ENCODE data around the gene SYNRG. TPM values are rescaled to one million over a fixed set of nuclear protein-coding genes. Genes with fewer than 3 reads are reported as not detected.

Gene SYNRG
- polyA plus RNA-seq, 2 of the 4 experiments (the other 2 are of a cell fraction): 13.1 to 17.4 TPM

DNA sequence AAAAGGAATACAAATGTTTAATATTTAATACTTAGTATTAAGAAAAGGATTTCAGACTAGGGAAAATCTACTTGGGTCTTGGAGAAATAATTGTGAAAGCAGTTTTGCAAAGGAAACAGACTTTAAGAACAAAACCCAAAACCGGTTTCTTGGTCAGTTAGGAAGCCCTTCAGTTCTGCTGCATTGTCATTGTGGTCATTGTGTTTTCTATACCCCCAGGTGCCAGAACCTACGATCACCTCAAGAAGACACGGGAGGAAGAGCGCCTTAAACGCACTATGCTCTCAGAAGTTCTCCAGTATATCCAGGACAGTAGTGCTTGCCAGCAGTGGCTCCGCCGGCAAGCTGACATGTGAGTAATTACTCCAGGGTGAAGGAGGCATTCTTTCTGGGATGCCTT is 139.0 kb downstream of the SYNRG start (continued):
- TF ChIP-seq, protein P1, sequence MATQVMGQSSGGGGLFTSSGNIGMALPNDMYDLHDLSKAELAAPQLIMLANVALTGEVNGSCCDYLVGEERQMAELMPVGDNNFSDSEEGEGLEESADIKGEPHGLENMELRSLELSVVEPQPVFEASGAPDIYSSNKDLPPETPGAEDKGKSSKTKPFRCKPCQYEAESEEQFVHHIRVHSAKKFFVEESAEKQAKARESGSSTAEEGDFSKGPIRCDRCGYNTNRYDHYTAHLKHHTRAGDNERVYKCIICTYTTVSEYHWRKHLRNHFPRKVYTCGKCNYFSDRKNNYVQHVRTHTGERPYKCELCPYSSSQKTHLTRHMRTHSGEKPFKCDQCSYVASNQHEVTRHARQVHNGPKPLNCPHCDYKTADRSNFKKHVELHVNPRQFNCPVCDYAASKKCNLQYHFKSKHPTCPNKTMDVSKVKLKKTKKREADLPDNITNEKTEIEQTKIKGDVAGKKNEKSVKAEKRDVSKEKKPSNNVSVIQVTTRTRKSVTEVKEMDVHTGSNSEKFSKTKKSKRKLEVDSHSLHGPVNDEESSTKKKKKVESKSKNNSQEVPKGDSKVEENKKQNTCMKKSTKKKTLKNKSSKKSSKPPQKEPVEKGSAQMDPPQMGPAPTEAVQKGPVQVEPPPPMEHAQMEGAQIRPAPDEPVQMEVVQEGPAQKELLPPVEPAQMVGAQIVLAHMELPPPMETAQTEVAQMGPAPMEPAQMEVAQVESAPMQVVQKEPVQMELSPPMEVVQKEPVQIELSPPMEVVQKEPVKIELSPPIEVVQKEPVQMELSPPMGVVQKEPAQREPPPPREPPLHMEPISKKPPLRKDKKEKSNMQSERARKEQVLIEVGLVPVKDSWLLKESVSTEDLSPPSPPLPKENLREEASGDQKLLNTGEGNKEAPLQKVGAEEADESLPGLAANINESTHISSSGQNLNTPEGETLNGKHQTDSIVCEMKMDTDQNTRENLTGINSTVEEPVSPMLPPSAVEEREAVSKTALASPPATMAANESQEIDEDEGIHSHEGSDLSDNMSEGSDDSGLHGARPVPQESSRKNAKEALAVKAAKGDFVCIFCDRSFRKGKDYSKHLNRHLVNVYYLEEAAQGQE (IDR thresholded peaks at IDR 0.05): no peak
- no peak for TF ChIP-seq CBX8 (IDR thresholded peaks at IDR 0.05)
- no peak for TF ChIP-seq HOXB13 (CRISPR knock-in tag; IDR thresholded peaks at IDR 0.05; ENCODE audit: low read depth)
- TF ChIP-seq EHF (CRISPR knock-in tag; IDR thresholded peaks at IDR 0.05): no peak
- no peak for TF ChIP-seq RAD21 (conservative IDR thresholded peaks at IDR 0.05 in 1 of 2, IDR thresholded peaks at IDR 0.05 in 1 of 2)

DNA sequence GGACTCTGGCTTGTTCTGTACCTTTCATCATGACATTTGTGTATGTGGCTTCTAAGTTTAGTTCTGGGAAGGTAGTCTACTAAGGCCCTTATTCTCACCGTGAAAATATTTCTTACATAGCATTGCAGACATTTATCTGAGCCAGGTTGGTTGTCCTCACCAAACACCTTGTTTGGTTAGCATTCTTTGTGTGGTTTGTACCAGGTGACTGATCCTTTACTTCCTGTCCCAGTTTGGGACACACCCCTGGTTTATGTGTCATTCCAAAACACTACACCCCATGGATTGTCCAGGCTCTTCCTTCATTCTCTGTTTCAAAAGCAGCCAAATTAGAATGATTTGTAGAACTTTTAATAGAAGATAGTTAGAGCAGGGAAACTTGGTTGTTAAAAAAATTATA is 142.7 kb downstream of the SYNRG start:
- Histone ChIP-seq H3K4me3 (no peak overlapping the region), H3K4me1 (no peaks in the 10 kb centered on the region), H3K4me2 (no peak overlapping the region), H3K27ac (no peak overlapping the region), H3K9me3 (no peaks in the 10 kb centered on the region)
- WGBS (ENCODE audit: missing lambda C conversion rate): 55% methylated on average over 1 of the region's 1 CpG
- ATAC-seq (no peak), DNase-seq (ENCODE audit: low read depth in 1 of 2, low spot score in 1 of 2) (no peak), FAIRE-seq (no peak)
- TF ChIP-seq TP53 (CRISPR knock-in tag; IDR thresholded peaks at IDR 0.05) (no peak), FOXS1 (CRISPR knock-in tag; IDR thresholded peaks at IDR 0.05) (no peak), RNF2 (IDR thresholded peaks at IDR 0.05; ENCODE audit: borderline replicate concordance, low read depth) (no peak), CBX2 (IDR thresholded peaks at IDR 0.05; ENCODE audit: borderline replicate concordance, low read depth) (no peak), CHD2 (IDR thresholded peaks at IDR 0.05; ENCODE audit: low read length, partially characterized antibody) (no peak), KDM1A (IDR thresholded peaks at IDR 0.05; ENCODE audit: low read depth) (no peak), POLR2AphosphoS2 (conservative IDR thresholded peaks at IDR 0.05; ENCODE audit: low read length) (no peak), RCOR1 (IDR thresholded peaks at IDR 0.05; ENCODE audit: low read depth, low read length) (no peak), SMC3 (IDR thresholded peaks at IDR 0.05) (no peak)
- TF ChIP-seq, protein P2, sequence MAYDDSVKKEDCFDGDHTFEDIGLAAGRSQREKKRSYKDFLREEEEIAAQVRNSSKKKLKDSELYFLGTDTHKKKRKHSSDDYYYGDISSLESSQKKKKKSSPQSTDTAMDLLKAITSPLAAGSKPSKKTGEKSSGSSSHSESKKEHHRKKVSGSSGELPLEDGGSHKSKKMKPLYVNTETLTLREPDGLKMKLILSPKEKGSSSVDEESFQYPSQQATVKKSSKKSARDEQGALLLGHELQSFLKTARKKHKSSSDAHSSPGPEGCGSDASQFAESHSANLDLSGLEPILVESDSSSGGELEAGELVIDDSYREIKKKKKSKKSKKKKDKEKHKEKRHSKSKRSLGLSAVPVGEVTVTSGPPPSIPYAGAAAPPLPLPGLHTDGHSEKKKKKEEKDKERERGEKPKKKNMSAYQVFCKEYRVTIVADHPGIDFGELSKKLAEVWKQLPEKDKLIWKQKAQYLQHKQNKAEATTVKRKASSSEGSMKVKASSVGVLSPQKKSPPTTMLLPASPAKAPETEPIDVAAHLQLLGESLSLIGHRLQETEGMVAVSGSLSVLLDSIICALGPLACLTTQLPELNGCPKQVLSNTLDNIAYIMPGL (CRISPR knock-in tag; IDR thresholded peaks at IDR 0.05; ENCODE audit: borderline replicate concordance): no peak
- CTCF ChIA-PET: interaction anchor here (0.7 to 2.0 kb wide), 5 partner anchors 16 to 93 kb away, joined by 3 to 7 read pairs (median 3); no protein-coding TSS in a partner anchor
- POLR2A ChIA-PET: no interaction called here

DNA sequence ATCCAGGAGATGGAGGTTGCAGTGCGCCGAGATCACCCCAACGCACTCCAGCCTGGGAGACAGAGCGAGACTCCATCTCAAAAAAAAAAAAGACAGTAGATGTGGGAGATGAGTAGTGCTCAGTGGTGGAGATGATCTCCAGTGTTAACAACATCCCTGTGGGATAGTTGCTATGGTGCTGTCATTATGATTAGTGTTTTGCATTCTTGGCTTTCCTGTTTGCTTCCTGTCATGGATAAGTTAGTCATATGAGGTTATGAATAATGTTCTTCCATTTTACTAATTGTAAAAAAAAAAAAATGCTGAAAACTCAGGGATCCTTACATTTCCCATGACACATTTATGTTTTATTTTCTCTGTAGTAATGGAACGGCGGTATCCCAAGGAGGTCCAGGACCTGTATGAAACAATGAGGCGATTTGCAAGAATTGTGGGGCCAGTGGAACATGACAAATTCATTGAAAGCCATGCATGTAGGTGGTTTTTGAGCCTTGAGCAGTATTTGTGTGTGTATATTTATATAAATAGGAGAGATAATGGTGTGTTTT is 144.1 kb downstream of the SYNRG start:
- no peaks in the 10 kb centered on the region for H3K4me1 ChIP-seq
- FAIRE-seq (no peak), DNase-seq (ENCODE audit: low read depth in 1 of 2, low spot score in 1 of 2) (no peak), ATAC-seq (no peak)
- H3K9me3 ChIP-seq: no peaks in the 10 kb centered on the region
- H3K27ac ChIP-seq: no peak overlapping the region
- no peak for TF ChIP-seq FOSL2 (IDR thresholded peaks at IDR 0.05)
- TF ChIP-seq FOSL2 (CRISPR knock-in tag; IDR thresholded peaks at IDR 0.05): no peak
- TF ChIP-seq NFE2L2 (conservative IDR thresholded peaks at IDR 0.05; ENCODE audit: low read length): no peak
- CTCF ChIA-PET: interaction anchor here (1.3 to 2.0 kb wide), 2 partner anchors 17 to 37 kb away, joined by 3 to 7 read pairs; no protein-coding TSS in a partner anchor
- POLR2A ChIA-PET: no interaction called here
- no peak overlapping the region for H3K4me3 ChIP-seq
- H3K4me2 ChIP-seq: no peak overlapping the region
- 97% methylated on average over 7 of the region's 7 CpGs for WGBS (ENCODE audit: missing lambda C conversion rate)

Small RNAs within 50 kb of the gene (small RNA-seq; reads per million reads assigned to genes)
- gene MIR378J: 0 reads per million in 6 experiments

Other genes with a start within 250 kb of the SYNRG start
- not detected in 2 replicates for gene C17orf78, start 233.4 kb downstream of the SYNRG start, polyA plus RNA-seq (2011; rRNA removed)
- not detected in 3 replicates for gene C17orf78, start 233.4 kb downstream of the SYNRG start, polyA plus RNA-seq (2017; fragmentation: RNase III; extraction: RNeasy Plus Mini Kit Qiagen cat#74134 plus additional on column Dnase treatment)
- 112 and 113 TPM in 2 replicates for gene ACACA, start 202.6 kb downstream of the SYNRG start, polyA plus RNA-seq (2011; rRNA removed)
- 42.7 to 51.8 TPM (median 48.6 TPM) in 3 replicates for gene ACACA, start 202.6 kb downstream of the SYNRG start, polyA plus RNA-seq (2017; fragmentation: RNase III; extraction: RNeasy Plus Mini Kit Qiagen cat#74134 plus additional on column Dnase treatment)
- gene TADA2A, start 202.5 kb downstream of the SYNRG start, polyA plus RNA-seq (2011; rRNA removed): 22.2 and 27.1 TPM in 2 replicates
- 9.9 to 11.2 TPM (median 10.3 TPM) in 3 replicates for gene TADA2A, start 202.5 kb downstream of the SYNRG start, polyA plus RNA-seq (2017; fragmentation: RNase III; extraction: RNeasy Plus Mini Kit Qiagen cat#74134 plus additional on column Dnase treatment)
- gene DUSP14, start 119.5 kb downstream of the SYNRG start, polyA plus RNA-seq (2011; rRNA removed): 35.5 and 38.0 TPM in 2 replicates
- 32.7 to 36.1 TPM (median 34.1 TPM) in 3 replicates for gene DUSP14, start 119.5 kb downstream of the SYNRG start, polyA plus RNA-seq (2017; fragmentation: RNase III; extraction: RNeasy Plus Mini Kit Qiagen cat#74134 plus additional on column Dnase treatment)
- gene DDX52, start 34.0 kb upstream of the SYNRG start, polyA plus RNA-seq (2011; rRNA removed): 47.9 and 59.6 TPM in 2 replicates
- gene DDX52, start 34.0 kb upstream of the SYNRG start, polyA plus RNA-seq (2017; fragmentation: RNase III; extraction: RNeasy Plus Mini Kit Qiagen cat#74134 plus additional on column Dnase treatment): 42.4 to 44.4 TPM (median 44.2 TPM) in 3 replicates
- 13.3 and 17.0 TPM in 2 replicates for gene HNF1B, start 135.6 kb upstream of the SYNRG start, polyA plus RNA-seq (2011; rRNA removed)
- 19.5 to 21.3 TPM (median 20.8 TPM) in 3 replicates for gene HNF1B, start 135.6 kb upstream of the SYNRG start, polyA plus RNA-seq (2017; fragmentation: RNase III; extraction: RNeasy Plus Mini Kit Qiagen cat#74134 plus additional on column Dnase treatment)

Measured in A549 (cell line).